ENCODE measurements around the gene SCARB1.

SCARB1 gene

DNA sequence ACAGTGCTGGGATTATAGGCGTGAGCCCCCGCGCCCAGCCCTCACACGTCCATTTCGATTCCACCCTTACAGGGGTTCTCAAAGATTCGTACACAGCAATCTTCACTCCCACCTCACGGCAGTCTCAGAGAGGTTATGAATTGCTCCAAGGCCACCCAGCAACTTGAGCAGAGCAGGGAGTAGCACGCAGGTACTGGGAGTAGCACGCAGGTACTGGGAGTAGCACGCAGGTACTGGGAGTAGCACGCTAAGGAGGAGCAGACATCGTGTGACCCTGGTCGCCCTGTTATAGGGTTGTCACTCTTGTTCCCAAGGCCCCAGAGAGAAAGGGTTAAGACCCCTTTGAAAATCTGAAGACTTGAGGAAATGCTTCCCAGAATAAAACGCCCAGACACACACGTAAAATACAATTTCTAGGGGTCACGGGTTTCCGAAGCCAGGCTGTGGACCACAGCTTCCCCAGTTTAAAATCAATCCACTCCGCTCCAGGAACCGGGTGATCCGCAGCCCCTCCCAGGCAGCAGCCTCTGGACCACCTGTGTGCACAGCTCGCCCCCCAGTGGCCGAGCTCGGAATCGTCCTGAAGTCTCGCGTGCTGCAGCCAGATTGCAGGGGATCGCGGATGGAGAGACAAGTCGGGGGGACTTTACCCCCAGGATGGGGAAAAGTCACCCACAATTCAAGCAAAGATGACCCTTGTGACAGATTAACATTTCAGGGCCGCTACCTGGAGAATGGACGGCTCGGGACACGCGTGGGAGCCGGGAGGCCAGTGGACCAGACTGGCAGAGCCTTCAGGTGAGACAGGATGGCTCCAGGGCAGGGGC, 92.0 kb downstream of the SCARB1 start:
- peak; percentile 22 to 85 (median 70) for DNase-seq

- DNase-seq, result no peak
These were observed 92.9 kb downstream of the SCARB1 start for GRCh38 chr12:124770728-124771127.

DNA sequence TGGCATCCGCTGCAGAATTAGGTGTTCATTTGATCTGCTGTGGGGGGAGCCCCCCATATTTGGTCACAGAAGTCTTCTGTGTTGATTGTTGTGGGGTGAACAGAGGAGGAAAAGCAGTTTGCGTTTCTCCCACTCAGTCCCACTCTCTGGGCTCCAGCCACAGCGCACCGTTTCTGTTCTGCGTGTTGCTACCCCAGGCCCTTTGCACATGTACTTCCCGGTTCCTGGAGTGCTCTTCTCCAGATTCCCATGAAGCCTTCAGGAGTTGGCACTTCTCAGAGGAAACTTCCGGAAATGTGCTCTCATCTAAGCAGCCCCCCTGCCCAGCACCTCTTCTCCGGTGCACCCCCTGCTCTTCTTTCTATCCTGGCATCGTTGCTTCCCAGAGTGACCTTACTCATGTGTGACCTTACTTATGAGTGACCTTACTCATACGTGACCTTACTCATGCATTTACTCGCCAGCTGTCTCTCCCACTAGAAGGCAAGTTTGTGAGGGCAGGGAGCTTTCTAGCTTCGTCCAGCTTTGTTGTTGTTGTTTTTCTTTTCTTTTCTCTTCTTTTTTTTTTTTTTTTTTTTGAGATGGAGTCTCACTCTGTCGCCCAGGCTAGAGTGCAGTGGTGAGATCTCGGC, 93.7 kb downstream of the SCARB1 start:
- DNase-seq, result no peak

GRCh38 chr12:124769163-124769530, 94.5 kb downstream of the SCARB1 start:
- no peak for DNase-seq

DNA sequence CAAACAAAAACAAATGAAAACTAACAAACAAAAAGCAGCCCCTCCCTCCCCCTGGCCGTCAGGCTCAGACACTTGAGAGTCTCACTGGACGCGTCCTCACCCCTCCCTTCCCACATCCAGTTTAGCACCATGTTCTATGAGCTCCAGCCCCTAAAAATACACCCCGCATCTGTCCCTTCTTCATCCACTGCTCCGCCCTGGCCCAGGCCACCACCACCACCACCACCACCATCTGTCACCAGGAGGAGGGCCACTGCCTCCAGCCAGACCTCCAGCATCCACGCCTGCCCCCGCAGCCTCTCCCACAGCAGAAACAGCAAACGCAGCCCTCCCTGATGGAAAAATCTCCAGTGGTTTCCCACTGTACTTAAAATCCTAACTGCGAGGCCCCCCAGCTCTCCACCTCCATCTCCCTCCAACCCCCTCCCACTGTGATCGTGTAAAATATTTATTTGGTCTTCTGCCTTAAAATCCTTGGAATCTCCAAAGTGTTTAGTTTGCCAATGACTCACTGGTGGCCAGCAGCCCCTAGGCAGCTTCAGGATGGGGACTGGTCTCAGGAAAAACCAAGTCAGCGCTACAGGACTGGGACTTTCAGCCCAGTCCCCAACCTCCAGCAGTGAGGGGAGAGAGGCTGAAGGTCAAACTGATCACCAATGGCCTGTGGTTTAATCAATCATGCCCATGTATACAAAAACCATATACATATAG, 95.1 kb downstream of the SCARB1 start:
- no peak for DNase-seq

GRCh38 chr12:124767066-124767821, 96.4 kb downstream of the SCARB1 start:
- DNase-seq, result peak; percentile 0 to 85 (median 60)

DNA sequence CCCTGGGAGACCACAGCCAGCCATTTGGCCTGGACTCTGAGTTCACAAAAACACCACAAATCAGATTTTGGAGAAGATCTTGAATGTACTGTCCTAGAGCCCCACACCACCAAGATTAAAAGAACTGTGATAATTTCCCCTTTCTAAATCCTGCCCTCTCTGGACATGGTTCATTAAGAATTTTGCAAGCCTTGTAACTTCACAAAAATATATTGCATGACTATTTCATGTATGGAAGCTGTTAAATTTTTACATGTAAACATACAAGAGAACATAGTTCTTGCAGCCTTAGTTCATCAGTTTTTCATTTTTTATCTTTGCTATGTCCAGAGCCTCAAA, 97.0 kb downstream of the SCARB1 start:
- no peak for DNase-seq

GRCh38 chr12:124765581-124766489, 97.8 kb downstream of the SCARB1 start:
- peak in 1 of 14 donors; percentile 17 for DNase-seq

DNA sequence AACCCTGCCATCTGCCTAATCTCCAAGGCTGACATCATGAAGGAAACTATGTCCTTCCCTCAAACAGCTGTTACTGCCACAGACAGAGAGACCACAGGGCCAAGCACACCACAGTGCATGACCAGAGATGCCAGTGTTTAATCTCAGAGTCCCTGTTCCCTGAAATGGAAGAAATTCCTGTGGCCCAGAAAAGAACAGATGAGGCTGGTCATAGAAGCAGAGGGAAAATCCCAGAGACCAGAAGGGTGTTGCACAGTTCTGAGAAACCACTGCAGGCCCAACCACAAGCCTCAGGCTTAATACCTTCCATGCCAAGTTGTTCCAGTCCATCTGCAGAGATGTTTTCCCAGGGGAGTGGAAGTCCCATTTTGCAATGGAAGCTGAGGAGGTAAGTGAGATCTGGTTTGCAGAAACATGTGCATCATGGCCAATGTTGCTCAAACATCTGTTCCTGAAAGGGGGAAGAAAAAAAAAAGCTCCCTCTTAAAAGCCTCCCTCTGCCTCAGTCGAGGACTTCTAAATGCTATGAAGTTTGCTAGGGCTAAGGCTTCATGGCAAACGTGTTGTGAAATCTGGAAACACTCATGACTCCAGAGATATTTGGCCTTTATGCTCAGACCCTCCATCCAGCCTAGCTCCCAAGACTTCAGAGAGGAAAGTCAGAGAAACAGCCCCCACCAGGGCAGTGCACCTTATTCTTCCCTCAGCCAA, 98.6 kb downstream of the SCARB1 start:
- no peak for DNase-seq

DNA sequence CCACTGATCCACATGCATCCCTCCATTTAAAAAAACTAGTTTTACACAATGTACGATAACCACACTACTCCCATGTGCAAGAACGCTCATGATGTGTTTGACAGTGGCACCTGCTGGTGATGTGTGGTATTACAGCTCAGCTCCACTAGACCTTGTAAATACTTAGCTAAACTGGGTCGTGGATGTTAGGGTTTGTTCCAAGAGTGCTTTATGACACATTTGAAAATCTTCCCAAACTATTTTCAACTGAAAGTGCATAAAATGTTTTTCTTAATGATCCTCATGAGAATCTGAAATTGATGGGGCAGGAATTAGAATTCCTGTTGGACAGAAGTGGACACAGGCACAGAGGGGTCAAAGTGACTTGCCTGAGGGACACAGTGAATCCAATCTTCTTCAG, 99.2 kb downstream of the SCARB1 start:
- no peak for DNase-seq

DNA sequence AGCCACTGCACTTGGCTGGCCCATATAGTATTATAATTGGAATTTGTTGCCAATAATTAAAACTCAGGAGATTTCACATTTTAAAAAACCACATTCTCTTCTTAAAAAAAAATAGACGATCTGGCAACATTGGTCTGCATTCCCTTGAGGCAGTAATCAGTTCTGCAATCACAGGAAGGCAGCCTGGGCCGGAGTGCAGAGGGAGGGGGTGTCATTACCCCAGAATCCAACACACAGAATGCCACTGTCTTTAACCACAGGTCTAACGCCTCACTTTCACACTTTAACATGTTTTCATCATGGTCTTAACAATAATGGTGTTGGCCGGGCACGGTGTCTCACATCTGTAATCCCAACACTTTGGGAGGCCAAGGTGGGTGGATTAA, 100.1 kb downstream of the SCARB1 start:
- DNase-seq, result no peak

DNA sequence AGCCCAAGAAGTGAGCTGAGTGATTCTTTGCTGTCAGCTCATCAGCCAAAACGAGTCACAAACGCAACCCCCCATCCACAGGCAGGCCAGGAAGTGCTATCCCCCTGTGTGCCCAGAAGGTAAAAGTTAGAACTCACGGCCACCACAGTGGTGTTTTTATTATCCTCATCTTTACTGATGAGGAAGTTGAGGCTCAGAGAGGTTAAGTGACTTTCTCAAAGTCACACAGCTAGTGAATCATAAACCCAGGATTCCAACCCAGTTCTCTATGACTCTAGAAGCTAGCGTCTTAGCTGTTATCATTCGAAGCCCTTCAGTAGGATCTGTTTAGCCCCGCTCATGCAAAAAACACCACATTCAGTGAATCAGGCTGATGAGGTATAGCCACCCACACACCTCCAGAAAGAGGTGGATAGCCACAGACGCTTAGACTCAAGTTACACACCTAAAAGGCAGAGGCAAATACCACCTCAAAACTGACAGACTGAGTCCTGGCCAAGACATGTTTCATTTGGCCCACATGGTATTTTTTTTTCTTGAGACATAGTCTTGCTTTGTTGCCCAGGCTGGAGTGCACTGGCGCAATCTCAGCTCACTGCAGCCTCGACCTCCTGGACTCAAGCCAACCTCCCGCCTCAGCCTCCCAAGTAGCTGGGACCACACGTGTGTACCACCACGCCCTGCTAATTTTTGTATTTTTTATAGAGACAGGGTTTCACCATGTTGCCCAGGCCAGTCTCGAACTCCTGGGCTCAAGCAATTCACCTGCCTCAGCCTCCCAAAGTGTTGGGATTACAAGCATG, 100.7 kb downstream of the SCARB1 start:
- no peak for DNase-seq

DNA sequence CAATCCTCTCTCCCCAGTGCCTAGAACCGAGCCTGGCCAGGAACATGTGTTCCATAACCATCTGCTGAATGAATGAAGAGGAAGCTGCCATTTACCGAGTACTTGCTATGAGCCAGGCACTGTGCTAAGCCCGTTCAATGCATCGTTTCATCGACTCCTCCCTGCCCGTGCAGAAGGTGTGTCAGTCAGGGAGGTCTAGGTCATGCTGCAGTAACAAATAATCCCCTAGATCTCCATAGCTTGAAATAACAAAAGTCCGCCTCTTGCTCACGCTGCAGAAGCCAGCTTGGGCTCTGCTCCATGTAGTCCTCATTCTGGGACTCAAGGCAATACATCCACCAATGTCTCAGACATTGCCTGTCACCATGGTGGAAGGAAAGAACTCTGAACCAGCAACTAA, 101.3 kb downstream of the SCARB1 start:
- DNase-seq, result no peak

GRCh38 chr12:124761871-124762270, 101.8 kb downstream of the SCARB1 start:
- no peak for DNase-seq

DNA sequence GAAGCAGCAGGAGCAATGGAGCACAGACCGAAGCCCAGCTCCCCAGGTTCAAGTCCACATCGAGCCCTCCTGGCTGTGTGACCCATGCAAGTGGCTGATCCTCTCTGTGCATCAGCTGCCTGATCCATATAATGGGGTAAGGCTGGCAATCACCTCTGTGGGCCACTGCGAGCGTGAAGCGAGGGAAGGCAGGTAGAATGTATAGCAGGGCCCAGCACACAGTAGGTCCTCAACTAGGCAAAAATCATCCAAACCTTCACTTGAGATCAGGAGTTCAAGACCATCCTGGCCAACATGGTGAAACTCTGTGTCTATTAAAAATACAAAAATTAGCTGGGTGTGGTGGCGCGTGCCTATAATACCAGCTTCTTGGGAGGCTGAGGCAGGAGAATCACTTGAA, 102.6 kb downstream of the SCARB1 start:
- no peak for DNase-seq

DNA sequence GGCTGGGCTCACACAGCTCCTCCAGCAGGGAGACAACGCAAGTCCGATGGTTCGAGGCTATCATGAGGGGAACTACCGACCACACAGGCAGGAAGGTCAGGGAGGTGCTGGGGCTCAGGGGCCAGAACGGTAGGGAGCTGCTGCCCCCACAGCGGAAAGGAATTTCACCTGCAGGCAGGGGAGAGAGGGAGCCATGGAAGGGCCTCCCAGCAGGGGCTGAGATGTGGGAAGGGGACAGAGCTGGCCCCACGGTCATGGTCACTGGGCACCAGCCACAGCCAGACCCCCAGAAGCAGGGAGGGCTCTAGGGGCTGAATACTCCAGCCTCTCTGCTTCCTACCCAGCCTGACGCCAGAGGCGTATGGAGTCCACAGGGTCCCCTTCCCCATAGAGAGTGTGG, 103.1 kb downstream of the SCARB1 start:
- DNase-seq, result no peak

DNA sequence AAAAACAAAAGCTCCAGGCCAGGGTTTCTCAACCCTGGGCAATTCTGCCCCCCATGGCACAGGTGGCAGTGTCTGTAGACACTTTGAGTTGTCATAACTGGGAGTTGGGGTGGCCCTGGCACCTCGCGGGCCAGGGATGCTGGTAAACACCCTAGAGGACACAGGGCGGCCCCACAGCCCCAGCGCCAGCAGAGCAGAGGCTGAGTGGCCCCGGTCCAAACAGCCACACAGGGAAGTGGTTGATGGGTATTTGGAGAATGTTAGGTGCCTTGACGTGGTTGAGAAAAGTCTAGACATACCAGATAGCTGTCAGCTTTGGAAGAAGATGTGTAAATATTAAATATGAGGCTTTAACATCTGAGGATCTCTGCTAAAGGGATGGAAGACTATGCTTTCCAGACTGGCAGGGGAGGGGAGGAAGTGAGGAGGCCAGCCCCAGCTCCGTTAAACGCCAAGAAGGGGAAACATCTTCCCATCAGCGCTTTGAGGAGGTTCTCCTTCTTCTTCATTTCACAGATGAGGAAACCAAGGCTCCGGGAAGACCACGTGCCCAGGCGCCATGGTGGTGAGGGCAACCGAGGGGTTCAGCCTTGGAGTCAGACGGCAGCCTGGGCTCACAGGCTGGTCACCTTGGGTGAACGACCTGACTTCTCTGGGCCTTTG, 103.7 kb downstream of the SCARB1 start:
- DNase-seq, result peak in 2 of 14 donors; percentile 33 to 49

GRCh38 chr12:124758266-124759220, 105.1 kb downstream of the SCARB1 start:
- DNase-seq, result peak in 2 of 14 donors; percentile 67 to 87

Measured in C1 segment of cervical spinal cord (tissue), 14 donors.